ENCODE results near the gene ADAMTS10. TPM values are rescaled to one million over a fixed set of nuclear protein-coding genes. Genes with fewer than 3 reads are reported as not detected.

ADAMTS10 gene
- total and polyA plus RNA-seq, 10 of the 15 experiments (the other 5 are each of a cell fraction or from before 2014, with no cell fraction given) = 0.01 to 2.5 (median 0.42) TPM; not detected in 3

DNA sequence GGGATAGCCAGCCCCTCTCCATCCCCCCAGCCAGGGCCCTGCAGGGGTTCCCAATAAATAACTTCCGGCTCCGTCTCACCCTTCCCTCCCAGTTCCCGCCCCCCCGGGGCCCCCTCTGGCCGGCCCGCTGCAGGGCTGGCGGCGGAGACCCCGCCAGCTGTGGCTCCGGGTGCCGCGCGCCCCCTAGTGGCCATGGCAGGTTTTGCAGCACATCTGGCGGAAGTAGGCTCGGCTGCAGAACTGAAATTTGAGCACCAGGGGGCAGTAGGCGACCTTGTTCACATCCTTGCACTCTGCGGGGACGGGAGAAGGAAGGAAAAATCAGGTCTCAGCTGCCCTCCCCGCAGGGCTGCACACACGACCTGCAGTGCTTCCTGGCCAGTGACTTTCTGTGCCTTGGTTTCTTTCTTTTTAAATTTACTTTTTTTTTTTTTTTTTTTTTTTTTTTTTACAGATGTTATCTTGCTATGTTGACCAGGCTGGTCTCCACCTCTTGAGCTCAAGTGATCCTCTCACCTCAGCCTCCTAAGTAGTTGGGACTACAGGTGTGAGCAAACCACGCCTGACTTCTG is 29.7 kb downstream of the ADAMTS10 start (continued):
- TF ChIP-seq, protein P1, sequence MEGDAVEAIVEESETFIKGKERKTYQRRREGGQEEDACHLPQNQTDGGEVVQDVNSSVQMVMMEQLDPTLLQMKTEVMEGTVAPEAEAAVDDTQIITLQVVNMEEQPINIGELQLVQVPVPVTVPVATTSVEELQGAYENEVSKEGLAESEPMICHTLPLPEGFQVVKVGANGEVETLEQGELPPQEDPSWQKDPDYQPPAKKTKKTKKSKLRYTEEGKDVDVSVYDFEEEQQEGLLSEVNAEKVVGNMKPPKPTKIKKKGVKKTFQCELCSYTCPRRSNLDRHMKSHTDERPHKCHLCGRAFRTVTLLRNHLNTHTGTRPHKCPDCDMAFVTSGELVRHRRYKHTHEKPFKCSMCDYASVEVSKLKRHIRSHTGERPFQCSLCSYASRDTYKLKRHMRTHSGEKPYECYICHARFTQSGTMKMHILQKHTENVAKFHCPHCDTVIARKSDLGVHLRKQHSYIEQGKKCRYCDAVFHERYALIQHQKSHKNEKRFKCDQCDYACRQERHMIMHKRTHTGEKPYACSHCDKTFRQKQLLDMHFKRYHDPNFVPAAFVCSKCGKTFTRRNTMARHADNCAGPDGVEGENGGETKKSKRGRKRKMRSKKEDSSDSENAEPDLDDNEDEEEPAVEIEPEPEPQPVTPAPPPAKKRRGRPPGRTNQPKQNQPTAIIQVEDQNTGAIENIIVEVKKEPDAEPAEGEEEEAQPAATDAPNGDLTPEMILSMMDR (IDR thresholded peaks at IDR 0.05 in 2 of 3, conservative IDR thresholded peaks at IDR 0.05 in 1 of 3; ENCODE audit: control insufficient read depth in 2 of 3, extremely low read depth in 1 of 3, insufficient read depth in 1 of 3, low read depth in 3 of 3, low read length in 3 of 3) = peak; percentile 99
- TF ChIP-seq ZNF24 (IDR thresholded peaks at IDR 0.05) = no peak
- 0 out of 2 replicates have a peak, but pooled peaks have one; percentile 28 for TF ChIP-seq TARDBP (IDR thresholded peaks at IDR 0.05; ENCODE audit: borderline replicate concordance)
- peak; percentile 18 for TF ChIP-seq SP1 (IDR thresholded peaks at IDR 0.05; ENCODE audit: low read depth, low read length)
- TF ChIP-seq SPI1 (IDR thresholded peaks at IDR 0.05; ENCODE audit: borderline replicate concordance, insufficient read depth, low read depth, low read length) = no peak; the same call in 1 of the 2 replicates
- no peak for TF ChIP-seq MYB (IDR thresholded peaks at IDR 0.05; ENCODE audit: borderline replicate concordance, low read depth, low read length)
- peak; percentile 67; the same call in 1 of the 2 replicates for TF ChIP-seq ZNF207 (IDR thresholded peaks at IDR 0.05; ENCODE audit: borderline replicate concordance)
- TF ChIP-seq RFX5 (IDR thresholded peaks at IDR 0.05; ENCODE audit: low read depth, low read length) = no peak
- no peak for TF ChIP-seq MTA3 (IDR thresholded peaks at IDR 0.05; ENCODE audit: borderline replicate concordance, low read length)
- no peak for TF ChIP-seq ASH2L (IDR thresholded peaks at IDR 0.05; ENCODE audit: borderline replicate concordance, low read depth)
- TF ChIP-seq RUNX3 (IDR thresholded peaks at IDR 0.05; ENCODE audit: low read length) = peak; percentile 25; the same call in 1 of the 2 replicates
- TF ChIP-seq CHD2 (IDR thresholded peaks at IDR 0.05; ENCODE audit: borderline replicate concordance, low read depth, low read length) = no peak
- TF ChIP-seq, protein P2, sequence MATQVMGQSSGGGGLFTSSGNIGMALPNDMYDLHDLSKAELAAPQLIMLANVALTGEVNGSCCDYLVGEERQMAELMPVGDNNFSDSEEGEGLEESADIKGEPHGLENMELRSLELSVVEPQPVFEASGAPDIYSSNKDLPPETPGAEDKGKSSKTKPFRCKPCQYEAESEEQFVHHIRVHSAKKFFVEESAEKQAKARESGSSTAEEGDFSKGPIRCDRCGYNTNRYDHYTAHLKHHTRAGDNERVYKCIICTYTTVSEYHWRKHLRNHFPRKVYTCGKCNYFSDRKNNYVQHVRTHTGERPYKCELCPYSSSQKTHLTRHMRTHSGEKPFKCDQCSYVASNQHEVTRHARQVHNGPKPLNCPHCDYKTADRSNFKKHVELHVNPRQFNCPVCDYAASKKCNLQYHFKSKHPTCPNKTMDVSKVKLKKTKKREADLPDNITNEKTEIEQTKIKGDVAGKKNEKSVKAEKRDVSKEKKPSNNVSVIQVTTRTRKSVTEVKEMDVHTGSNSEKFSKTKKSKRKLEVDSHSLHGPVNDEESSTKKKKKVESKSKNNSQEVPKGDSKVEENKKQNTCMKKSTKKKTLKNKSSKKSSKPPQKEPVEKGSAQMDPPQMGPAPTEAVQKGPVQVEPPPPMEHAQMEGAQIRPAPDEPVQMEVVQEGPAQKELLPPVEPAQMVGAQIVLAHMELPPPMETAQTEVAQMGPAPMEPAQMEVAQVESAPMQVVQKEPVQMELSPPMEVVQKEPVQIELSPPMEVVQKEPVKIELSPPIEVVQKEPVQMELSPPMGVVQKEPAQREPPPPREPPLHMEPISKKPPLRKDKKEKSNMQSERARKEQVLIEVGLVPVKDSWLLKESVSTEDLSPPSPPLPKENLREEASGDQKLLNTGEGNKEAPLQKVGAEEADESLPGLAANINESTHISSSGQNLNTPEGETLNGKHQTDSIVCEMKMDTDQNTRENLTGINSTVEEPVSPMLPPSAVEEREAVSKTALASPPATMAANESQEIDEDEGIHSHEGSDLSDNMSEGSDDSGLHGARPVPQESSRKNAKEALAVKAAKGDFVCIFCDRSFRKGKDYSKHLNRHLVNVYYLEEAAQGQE (IDR thresholded peaks at IDR 0.05; ENCODE audit: low read depth, low read length) = no peak
- no peak for TF ChIP-seq BCL11A (IDR thresholded peaks at IDR 0.05; ENCODE audit: low read depth, low read length)
- TF ChIP-seq RELA (IDR thresholded peaks at IDR 0.05; ENCODE audit: borderline replicate concordance, partially characterized antibody) = peak; percentile 42
- TF ChIP-seq STAT3 (IDR thresholded peaks at IDR 0.05; ENCODE audit: low read depth, low read length) = no peak
- no peak for TF ChIP-seq CBX5 (IDR thresholded peaks at IDR 0.05; ENCODE audit: low read depth)
- peak; percentile 82 for TF ChIP-seq YY1 (IDR thresholded peaks at IDR 0.05; ENCODE audit: low read depth, low read length)
- 0 out of 4 replicates have a peak, but pooled peaks of 1 of the 2 experiments have one; percentile 26 for TF ChIP-seq IKZF2 (IDR thresholded peaks at IDR 0.05)
- no peak for TF ChIP-seq ZNF217 (IDR thresholded peaks at IDR 0.05)
- TF ChIP-seq SMC3 (IDR thresholded peaks at IDR 0.05; ENCODE audit: borderline replicate concordance, low read length) = peak; percentile 87
- no peak for TF ChIP-seq POLR2AphosphoS2 (IDR thresholded peaks at IDR 0.05; ENCODE audit: low read depth, low read length)
- TF ChIP-seq, protein P3, sequence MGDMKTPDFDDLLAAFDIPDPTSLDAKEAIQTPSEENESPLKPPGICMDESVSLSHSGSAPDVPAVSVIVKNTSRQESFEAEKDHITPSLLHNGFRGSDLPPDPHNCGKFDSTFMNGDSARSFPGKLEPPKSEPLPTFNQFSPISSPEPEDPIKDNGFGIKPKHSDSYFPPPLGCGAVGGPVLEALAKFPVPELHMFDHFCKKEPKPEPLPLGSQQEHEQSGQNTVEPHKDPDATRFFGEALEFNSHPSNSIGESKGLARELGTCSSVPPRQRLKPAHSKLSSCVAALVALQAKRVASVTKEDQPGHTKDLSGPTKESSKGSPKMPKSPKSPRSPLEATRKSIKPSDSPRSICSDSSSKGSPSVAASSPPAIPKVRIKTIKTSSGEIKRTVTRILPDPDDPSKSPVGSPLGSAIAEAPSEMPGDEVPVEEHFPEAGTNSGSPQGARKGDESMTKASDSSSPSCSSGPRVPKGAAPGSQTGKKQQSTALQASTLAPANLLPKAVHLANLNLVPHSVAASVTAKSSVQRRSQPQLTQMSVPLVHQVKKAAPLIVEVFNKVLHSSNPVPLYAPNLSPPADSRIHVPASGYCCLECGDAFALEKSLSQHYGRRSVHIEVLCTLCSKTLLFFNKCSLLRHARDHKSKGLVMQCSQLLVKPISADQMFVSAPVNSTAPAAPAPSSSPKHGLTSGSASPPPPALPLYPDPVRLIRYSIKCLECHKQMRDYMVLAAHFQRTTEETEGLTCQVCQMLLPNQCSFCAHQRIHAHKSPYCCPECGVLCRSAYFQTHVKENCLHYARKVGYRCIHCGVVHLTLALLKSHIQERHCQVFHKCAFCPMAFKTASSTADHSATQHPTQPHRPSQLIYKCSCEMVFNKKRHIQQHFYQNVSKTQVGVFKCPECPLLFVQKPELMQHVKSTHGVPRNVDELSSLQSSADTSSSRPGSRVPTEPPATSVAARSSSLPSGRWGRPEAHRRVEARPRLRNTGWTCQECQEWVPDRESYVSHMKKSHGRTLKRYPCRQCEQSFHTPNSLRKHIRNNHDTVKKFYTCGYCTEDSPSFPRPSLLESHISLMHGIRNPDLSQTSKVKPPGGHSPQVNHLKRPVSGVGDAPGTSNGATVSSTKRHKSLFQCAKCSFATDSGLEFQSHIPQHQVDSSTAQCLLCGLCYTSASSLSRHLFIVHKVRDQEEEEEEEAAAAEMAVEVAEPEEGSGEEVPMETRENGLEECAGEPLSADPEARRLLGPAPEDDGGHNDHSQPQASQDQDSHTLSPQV (IDR thresholded peaks at IDR 0.05) = no peak
